Lower leg skin (tissue), 3 donors: ENCODE data around the gene HGF.

Experiments used
- CTCF ChIP-seq, 3 donors: fragments of 450-650 bp; IDR thresholded peaks; one replicate each; pipeline ENCODE4 v1.5.1; 2016; ENCODE audit warnings: antibody characterized with exemption in 3 of 3, mild to moderate bottlenecking in 3 of 3, moderate library complexity in 2 of 3
- POLR2A ChIP-seq, 2 donors: fragments of 450-650 bp; IDR thresholded peaks; one replicate each; pipeline ENCODE4 v1.6.1; 2016 to 2017; ENCODE audit warnings: antibody characterized with exemption in 2 of 2, mild to moderate bottlenecking in 1 of 2, moderate library complexity in 1 of 2

- TF ChIP-seq CTCF (IDR thresholded peaks at IDR 0.05) = no peak
- no peak for TF ChIP-seq POLR2A (IDR thresholded peaks at IDR 0.05)
These were observed at the start of gene HGF for GRCh38 chr7:81769891-81770727.
